Measurements from ENCODE around the gene MPP2.

GRCh38 chr17:43931062-43931571 is 23.8 kb upstream of the MPP2 start:
- TF ChIP-seq EZH2phosphoT487 (IDR thresholded peaks at IDR 0.05; ENCODE audit: borderline replicate concordance, low read depth, low read length) (no peak), CTCF (conservative IDR thresholded peaks at IDR 0.05; ENCODE audit: low read length) (no peak)
